H1 (cell line): ENCODE data around the gene TMEM45B. TPM values are rescaled to one million over a fixed set of nuclear protein-coding genes. Genes with fewer than 3 reads are reported as not detected.

ENCODE experiments used
- CTCF ChIA-PET: fragments of 300-600 bp; sonication (Branson Sonifier 250); formaldehyde crosslinking; loops from one replicate; lab custom pipeline; 2021; ENCODE audit not compliant: partially characterized antibody; lab: Charles Lee
- POLR2A ChIA-PET: fragments of 300-600 bp; sonication (Branson Sonifier 250); formaldehyde crosslinking; loops from one replicate; lab custom pipeline; 2021; ENCODE audit warnings: inconsistent platforms; ENCODE audit not compliant: partially characterized antibody; lab: Charles Lee
- DNase-seq, 2 experiments: peaks; one replicate each; pipeline versions ENCODE4 v3.0.0 to v3.0.0-alpha.2; 2010 to 2022; ENCODE audit warnings: low spot score in 2 of 2, low read depth in 1 of 2, mixed read lengths in 1 of 2
- FAIRE-seq: peaks from 2 replicates; lab custom pipeline; 2011; peaks lifted over from hg19 to GRCh38; lab: Jason Lieb, UNC
- H2AFZ ChIP-seq: 2 replicates; pipeline ENCODE4 v1.8.1; 2012; ENCODE audit warnings: low read length, inconsistent platforms
- H2AK5ac ChIP-seq: 2 replicates; pipeline ENCODE4 v1.6.1; 2013; ENCODE audit warnings: low read depth, low read length
- H2BK120ac ChIP-seq: replicated peaks from 2 replicates; pipeline ENCODE3; 2013; ENCODE audit warnings: low read depth, low read length, inconsistent platforms
- H2BK12ac ChIP-seq: 2 replicates; pipeline ENCODE4 v1.6.1; 2013; ENCODE audit warnings: low read depth, low read length
- H2BK15ac ChIP-seq: 2 replicates; pipeline ENCODE4 v1.6.1; 2013; ENCODE audit warnings: low read length
- H2BK20ac ChIP-seq: 2 replicates; pipeline ENCODE4 v1.6.1; 2013; ENCODE audit warnings: low read length
- H2BK5ac ChIP-seq: 2 replicates; pipeline ENCODE4 v1.6.1; 2013; ENCODE audit warnings: low read depth, low read length
- H3K14ac ChIP-seq: 2 replicates; pipeline ENCODE4 v1.6.1; 2013; ENCODE audit warnings: inconsistent platforms; ENCODE audit not compliant: insufficient read length
- H3K18ac ChIP-seq: 2 replicates; pipeline ENCODE4 v1.6.1; 2013; ENCODE audit warnings: low read length; ENCODE audit errors: extremely low read depth
- H3K23ac ChIP-seq: 2 replicates; pipeline ENCODE4 v1.6.1; 2013; ENCODE audit warnings: inconsistent platforms; ENCODE audit not compliant: insufficient read length
- H3K23me2 ChIP-seq: 2 replicates; pipeline ENCODE4 v1.6.1; 2013; ENCODE audit warnings: low read depth, low read length
- H3K27ac ChIP-seq: 2 replicates; pipeline ENCODE4 v1.6.1; 2011; ENCODE audit warnings: low read depth, low read length, inconsistent platforms
- H3K27me3 ChIP-seq, 4 experiments: replicated peaks in 1 of 4; 1 replicate in 1 of 4; 2 replicates in 3 of 4; pipeline versions ENCODE4 v1.6.1 to v1.8.1; 2011 to 2013; ENCODE audit warnings: low read length in 3 of 4, mild to moderate bottlenecking in 3 of 4, inconsistent platforms in 2 of 4, mixed read lengths in 2 of 4, moderate library complexity in 1 of 4; ENCODE audit not compliant: control insufficient read depth in 3 of 4, insufficient read depth in 3 of 4; ENCODE audit errors: extremely low read depth in 1 of 4
- H3K36me3 ChIP-seq, 4 experiments: 2 replicates each; pipeline versions ENCODE4 v1.6.1 to v1.8.1; 2011 to 2013; ENCODE audit warnings: mild to moderate bottlenecking in 4 of 4, low read length in 3 of 4, moderate library complexity in 2 of 4, control low read depth in 1 of 4, inconsistent platforms in 1 of 4; ENCODE audit not compliant: insufficient read depth in 4 of 4, control insufficient read depth in 2 of 4
- H3K4ac ChIP-seq: replicated peaks from 2 replicates; pipeline ENCODE3; 2013; ENCODE audit warnings: low read length, low read depth, mixed read lengths, inconsistent platforms; ENCODE audit not compliant: insufficient read length
- H3K4me1 ChIP-seq, 4 experiments: replicated peaks in 1 of 4; 1 replicate in 1 of 4; 2 replicates in 3 of 4; pipeline versions ENCODE4 v1.6.1 to v1.8.1; 2011 to 2013; ENCODE audit warnings: low read length in 3 of 4, inconsistent platforms in 2 of 4, mixed read lengths in 1 of 4; ENCODE audit not compliant: insufficient read depth in 4 of 4, control insufficient read depth in 3 of 4
- H3K4me2 ChIP-seq, 2 experiments: 2 replicates each; pipeline versions ENCODE4 v1.6.1 to v1.8.1; 2011 to 2013; ENCODE audit warnings: low read depth in 2 of 2, low read length in 2 of 2, control low read depth in 1 of 2, inconsistent platforms in 1 of 2, mild to moderate bottlenecking in 1 of 2; ENCODE audit not compliant: insufficient read depth in 1 of 2
- H3K4me3 ChIP-seq, 4 experiments: fragments of 200-600, 300-600 bp in 1 of 4; sonication (generic), shearing (Covaris generic), sonication (Bioruptor Twin) in 1 of 4; 2 replicates each; pipeline versions ENCODE4 v1.5.1 to v1.8.1; 2011 to 2016; ENCODE audit warnings: low read length in 4 of 4, low read depth in 3 of 4, control low read depth in 2 of 4, inconsistent platforms in 2 of 4, mild to moderate bottlenecking in 2 of 4, mixed read lengths in 1 of 4, moderate library complexity in 1 of 4; ENCODE audit not compliant: insufficient read depth in 2 of 4; ENCODE audit errors: extremely low read depth in 1 of 4
- H3K56ac ChIP-seq: replicated peaks from 2 replicates; pipeline ENCODE3; 2013; ENCODE audit warnings: low read depth, mild to moderate bottlenecking, mixed read lengths, low read length, inconsistent platforms; ENCODE audit not compliant: insufficient read length
- H3K79me1 ChIP-seq: 2 replicates; pipeline ENCODE4 v1.6.1; 2013; ENCODE audit warnings: low read depth, low read length, control low read depth
- H3K79me2 ChIP-seq, 2 experiments: 2 replicates each; pipeline versions ENCODE4 v1.6.1 to v1.8.1; 2012 to 2013; ENCODE audit warnings: low read length in 2 of 2, mild to moderate bottlenecking in 2 of 2, inconsistent platforms in 1 of 2; ENCODE audit not compliant: insufficient read depth in 2 of 2, control insufficient read depth in 1 of 2
- H3K9ac ChIP-seq, 4 experiments: replicated peaks in 1 of 4; 1 replicate in 1 of 4; 2 replicates in 3 of 4; pipeline versions ENCODE4 v1.6.1 to v1.8.1; 2011 to 2013; ENCODE audit warnings: low read depth in 3 of 4, low read length in 3 of 4, control low read depth in 2 of 4, mild to moderate bottlenecking in 2 of 4, moderate library complexity in 2 of 4, inconsistent platforms in 1 of 4; ENCODE audit errors: extremely low read depth in 1 of 4
- H3K9me3 ChIP-seq, 2 experiments: 2 replicates each; pipeline versions ENCODE4 v1.6.1 to v1.8.1; 2012 to 2013; ENCODE audit warnings: mild to moderate bottlenecking in 2 of 2, moderate library complexity in 2 of 2, control low read depth in 1 of 2, inconsistent platforms in 1 of 2, low read depth in 1 of 2, low read length in 1 of 2, mixed read lengths in 1 of 2; ENCODE audit not compliant: insufficient read depth in 2 of 2
- H4K20me1 ChIP-seq, 2 experiments: replicated peaks in 1 of 2; 2 replicates each; pipeline versions ENCODE3 to v1.8.1; 2011 to 2013; ENCODE audit warnings: inconsistent platforms in 2 of 2, low read length in 2 of 2, mild to moderate bottlenecking in 1 of 2; ENCODE audit not compliant: insufficient read depth in 2 of 2, control insufficient read depth in 1 of 2
- H4K5ac ChIP-seq: 2 replicates; pipeline ENCODE4 v1.6.1; 2013; ENCODE audit warnings: low read length, low read depth, mixed read lengths, inconsistent platforms; ENCODE audit not compliant: insufficient read length
- H4K8ac ChIP-seq: 2 replicates; pipeline ENCODE4 v1.8.0; 2013; ENCODE audit warnings: mild to moderate bottlenecking, moderate library complexity, low read length, inconsistent platforms; ENCODE audit not compliant: insufficient read depth; ENCODE audit errors: extremely low read depth
- H4K91ac ChIP-seq: replicated peaks from 2 replicates; pipeline ENCODE3; 2013; ENCODE audit warnings: low read length, mixed read lengths, inconsistent platforms; ENCODE audit not compliant: insufficient read length
- SRF ChIP-seq: IDR thresholded peaks from 2 replicates; pipeline ENCODE4 v1.6.1; 2011; ENCODE audit warnings: mild to moderate bottlenecking, low read depth, low read length, moderate library complexity
- TCF12 ChIP-seq: IDR thresholded peaks from 2 replicates; pipeline ENCODE4 v1.6.1; 2011; ENCODE audit warnings: low read depth, mild to moderate bottlenecking, low read length
- WGBS, 2 experiments: shearing (Covaris generic) in 1 of 2; methylation state at CpG; one replicate each; pipeline versions ENCODE4 v1.1.6 to v1.1.7; 2013 to 2015; ENCODE audit warnings: low lambda C conversion rate in 2 of 2, mixed read lengths in 2 of 2, inconsistent platforms in 1 of 2, low coverage in 1 of 2, missing lambda C conversion rate in 1 of 2; ENCODE audit not compliant: insufficient replicate concordance in 2 of 2, insufficient coverage in 1 of 2, insufficient read length in 1 of 2; ENCODE audit errors: extremely low coverage in 1 of 2, missing lambda C conversion rate in 1 of 2; 5-methylcytosine and 5-hydroxymethylcytosine counted together
- polyA plus RNA-seq, 7 experiments: library from polyadenylated mRNA; depleted of rRNA in 3 of 7; stranded (reverse) in 5 of 7; unstranded in 2 of 7; fragments of >200 nt in 5 of 7; fragments of 200-250 nt in 2 of 7; gene quantifications; 1 replicate in 5 of 7; 2 replicates in 1 of 7; 4 replicates in 1 of 7; pipeline versions ENCODE4 v1.2.1 to v1.2.3, GENCODE V29; 2011 to 2013; ENCODE audit warnings: missing spikeins in 2 of 7, mixed read lengths in 2 of 7
- total RNA-seq: library from RNA; stranded (reverse); fragmentation: NEBNext Ultra II Directional; extraction: Animal tissue kit (Norgen Biotek cat#: 25700); gene quantifications from 2 replicates; pipeline ENCODE4 v1.2.1, GENCODE V29; 2021

TMEM45B gene
- total and polyA plus RNA-seq, 2 of the 8 experiments (the other 6 are each of a cell fraction or from before 2014, with no cell fraction given), result 0.23 TPM; not detected in 1

DNA sequence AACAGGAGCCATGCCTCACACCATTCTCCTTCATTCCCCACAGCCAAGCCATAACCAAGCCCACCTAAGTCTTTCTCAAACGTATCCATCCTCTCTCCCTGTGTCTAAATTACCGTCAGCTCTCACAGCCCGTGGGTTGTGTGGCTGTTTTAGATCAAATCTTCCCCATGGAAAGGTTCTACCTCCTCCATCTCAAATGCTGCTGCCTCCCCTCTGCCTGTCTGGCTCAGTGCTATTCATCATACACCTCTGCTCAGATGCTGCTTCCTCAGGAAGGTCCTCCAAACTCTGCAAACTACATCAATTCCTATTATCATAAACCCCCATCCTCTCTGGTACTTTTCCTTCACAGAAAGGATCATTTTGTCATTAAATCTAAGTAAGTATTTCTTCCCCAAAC is 64.7 kb downstream of the TMEM45B start:
- no peaks in the 10 kb centered on the region for H3K4me1 ChIP-seq
- H3K56ac ChIP-seq, result no peak overlapping the region
- H4K5ac ChIP-seq, result no peak overlapping the region
- H3K18ac ChIP-seq, result no peak overlapping the region
- H3K23ac ChIP-seq, result no peak overlapping the region
- no peak overlapping the region for H3K4ac ChIP-seq
- H3K27ac ChIP-seq, result no peak overlapping the region
- H2BK12ac ChIP-seq, result no peak overlapping the region
- no peak for DNase-seq
- POLR2A ChIA-PET, result interaction anchor here (1.5 kb wide), 1 partner anchor 11 kb away, joined by 3 read pairs; no protein-coding TSS in a partner anchor
- peaks cover 0 to 10% of the 10 kb centered on the region in 2 experiments for H4K20me1 ChIP-seq
- no peak overlapping the region for H3K4me3 ChIP-seq
- peaks cover 23 to 87% (median 74%) of the 10 kb centered on the region in 4 experiments for H3K36me3 ChIP-seq
- H3K27me3 ChIP-seq, result no peaks in the 10 kb centered on the region
- WGBS, 2 experiments, result 89% methylated on average over 3 of the region's 3 CpGs; no CpG with 5 or more reads in 1 of the 2 experiments
- no peak overlapping the region; the same call in 1 of the 2 replicates for H2BK5ac ChIP-seq
- CTCF ChIA-PET, result interaction anchor here (0.5 to 1.5 kb wide), 6 partner anchors 11 to 251 kb away, joined by 3 to 14 read pairs (median 3); no protein-coding TSS in a partner anchor
- TF ChIP-seq TCF12 (no peak), SRF (no peak)
- TF ChIP-seq, all 59 proteins: peak for 0
- Histone ChIP-seq H2BK120ac (no peak overlapping the region), H2BK15ac (no peak overlapping the region), H2BK20ac (no peak overlapping the region), H2AK5ac (no peak overlapping the region), H4K91ac (no peak overlapping the region), H3K9me3 (no peaks in the 10 kb centered on the region), H3K9ac (no peak overlapping the region), H4K8ac (no peak overlapping the region), H3K23me2 (no peaks in the 10 kb centered on the region), H3K4me2 (no peak overlapping the region), H2AFZ (no peak overlapping the region), H3K79me2 (no peaks in the 10 kb centered on the region), H3K14ac (no peak overlapping the region), H3K79me1 (no peaks in the 10 kb centered on the region; the same call in 1 of the 2 replicates)
- no peak for FAIRE-seq
